LHCN-M2 (cell line): ENCODE measurements around the gene AKR1C3. TPM values are rescaled to one million over a fixed set of nuclear protein-coding genes. Genes with fewer than 3 reads are reported as not detected.
"Not testable (repeated sequence)": the region's sequence is repeated elsewhere in the genome, so short reads cannot be mapped to it uniquely, and the experiment has no call there.

ENCODE experiments used
- DNase-seq: peaks from one replicate; pipeline ENCODE4 v3.0.0-alpha.2; 2012; ENCODE audit warnings: low read depth
- total RNA-seq: library from RNA; depleted of rRNA; stranded (reverse); fragments of >200 nt; gene quantifications from 2 replicates; pipeline ENCODE4 v1.2.3, GENCODE V29; 2014; rRNA removed

AKR1C3 gene
- total RNA-seq, 1 experiment from 2014 or later = 33.5 TPM

GRCh38 chr10:5136468-5137087 lies 42.4 kb downstream of the AKR1C3 start:
- DNase-seq = no peak

GRCh38 chr10:5137699-5138098 lies 43.5 kb downstream of the AKR1C3 start:
- DNase-seq = not testable (repeated sequence)

- no peak for DNase-seq
Observed at GRCh38 chr10:5142199-5142598, 48.0 kb downstream of the AKR1C3 start.

GRCh38 chr10:5143137-5143536 lies 48.9 kb downstream of the AKR1C3 start:
- no peak for DNase-seq

- no peak for DNase-seq
Observed at GRCh38 chr10:5146920-5147254, 52.7 kb downstream of the AKR1C3 start.

GRCh38 chr10:5147255-5147980 lies 53.2 kb downstream of the AKR1C3 start:
- no peak for DNase-seq

- no peak for DNase-seq
Observed at GRCh38 chr10:5147981-5148677, 53.9 kb downstream of the AKR1C3 start.

GRCh38 chr10:5148678-5149032 lies 54.4 kb downstream of the AKR1C3 start:
- no peak for DNase-seq

GRCh38 chr10:5151076-5151475 lies 56.9 kb downstream of the AKR1C3 start:
- no peak for DNase-seq

GRCh38 chr10:5155951-5156350 lies 61.7 kb downstream of the AKR1C3 start:
- DNase-seq = no peak

Other genes starting within 250 kb of the AKR1C3 start
- 42.6 and 56.1 TPM in 2 replicates for gene AKR1C1, start 131.0 kb upstream of the AKR1C3 start, total RNA-seq
- 10.0 and 10.3 TPM in 2 replicates for gene AKR1C2, start 90.6 kb upstream of the AKR1C3 start, total RNA-seq
- gene AKR1C8, start 90.7 kb downstream of the AKR1C3 start, total RNA-seq = not detected in 2 replicates
- not detected in 2 replicates for gene AKR1C4, start 102.4 kb downstream of the AKR1C3 start, total RNA-seq